Spinal cord (tissue), 10 donors: ENCODE data around the gene CLGN. TPM values are rescaled to one million over a fixed set of nuclear protein-coding genes. Genes with fewer than 3 reads are reported as not detected.
A peak's percentile ranks its signal among the peaks of the same experiment; 100 is the strongest.
"Not testable (repeated sequence)": the region's sequence is repeated elsewhere in the genome, so short reads cannot be mapped to it uniquely, and the experiment has no call there.

ENCODE experiments used
- DNase-seq, 6 donors: peaks; one replicate each; pipeline versions ENCODE4 v3.0.0 to v3.0.0-alpha.2; 2013 to 2015; ENCODE audit warnings: low spot score in 6 of 6, low read depth in 4 of 6
- H3K27ac ChIP-seq: one replicate; pipeline ENCODE4 v1.5.1; 2013; ENCODE audit warnings: low read depth, low read length, control low read depth
- H3K27me3 ChIP-seq: one replicate; pipeline ENCODE4 v1.6.1; 2013; ENCODE audit warnings: low read length; ENCODE audit not compliant: control insufficient read depth, insufficient read depth
- H3K36me3 ChIP-seq: one replicate; pipeline ENCODE4 v1.6.1; 2013; ENCODE audit warnings: low read length; ENCODE audit not compliant: control insufficient read depth, insufficient read depth
- H3K4me1 ChIP-seq: one replicate; pipeline ENCODE4 v1.6.1; 2013; ENCODE audit warnings: low read length; ENCODE audit not compliant: control insufficient read depth, insufficient read depth
- H3K4me3 ChIP-seq: one replicate; pipeline ENCODE4 v1.5.1; 2013; ENCODE audit warnings: low read depth, low read length, control low read depth
- H3K9me3 ChIP-seq: one replicate; pipeline ENCODE4 v1.6.1; 2013; ENCODE audit warnings: low read length; ENCODE audit not compliant: control insufficient read depth, insufficient read depth
- WGBS: methylation state at CpG from one replicate; pipeline ENCODE4 v1.1.5; 2013; ENCODE audit warnings: missing lambda C conversion rate; ENCODE audit not compliant: insufficient coverage; 5-methylcytosine and 5-hydroxymethylcytosine counted together
- polyA plus RNA-seq, 2 donors: library from polyadenylated mRNA; unstranded; fragments of 120-200 nt; gene quantifications; one replicate each; pipeline ENCODE4 v1.2.1, GENCODE V29; 2013; ENCODE audit not compliant: insufficient read length in 2 of 2
- total RNA-seq, 2 donors: library from RNA; depleted of rRNA in 1 of 2; stranded (reverse); fragments of 120-200 nt in 1 of 2; fragments of >200 nt in 1 of 2; gene quantifications; one replicate each; pipeline versions ENCODE4 v1.2.3 to v1.2.4, GENCODE V29; 2013 to 2014
- donor health status: healthy.

CLGN gene
- total and polyA plus RNA-seq, 4 donors, result 6.6 to 12.5 (median 10.0) TPM

GRCh38 chr4:140444347-140444746 is 16.9 kb upstream of the CLGN start:
- not testable (repeated sequence) for H3K36me3 ChIP-seq, DNase-seq, H3K27ac ChIP-seq, H3K27me3 ChIP-seq, H3K9me3 ChIP-seq, H3K4me1 ChIP-seq, H3K4me3 ChIP-seq
- WGBS, result 100% methylated on average over 2 of the region's 4 CpGs

GRCh38 chr4:140439644-140440142 is 12.2 kb upstream of the CLGN start:
- Histone ChIP-seq H3K27ac (no peak overlapping the region), H3K9me3 (no peaks in the 10 kb centered on the region), H3K4me1 (no peaks in the 10 kb centered on the region), H3K27me3 (no peaks in the 10 kb centered on the region), H3K4me3 (no peak overlapping the region), H3K36me3 (no peaks in the 10 kb centered on the region)
- no peak for DNase-seq

GRCh38 chr4:140427919-140428471 is 547 bp upstream of the CLGN start:
- no peaks in the 10 kb centered on the region for H3K36me3 ChIP-seq
- H3K27ac ChIP-seq, result no peak overlapping the region
- H3K9me3 ChIP-seq, result no peaks in the 10 kb centered on the region
- H3K27me3 ChIP-seq, result no peaks in the 10 kb centered on the region
- peaks cover 10% of the 10 kb centered on the region for H3K4me1 ChIP-seq
- H3K4me3 ChIP-seq, result peak overlapping the region; percentile 86
- 55% methylated on average over 3 of the region's 7 CpGs for WGBS
- no peak for DNase-seq

GRCh38 chr4:140426610-140427105 is 790 bp downstream of the CLGN start:
- peak in 5 of 6 donors; percentile 1 to 69 (median 5) for DNase-seq

GRCh38 chr4:140423106-140423505 is 4.3 kb downstream of the CLGN start:
- H3K4me3 ChIP-seq, result no peak overlapping the region
- no peak overlapping the region for H3K27ac ChIP-seq
- no peak for DNase-seq
- H3K4me1 ChIP-seq, result peaks cover 10% of the 10 kb centered on the region
- no peaks in the 10 kb centered on the region for H3K36me3 ChIP-seq
- no peaks in the 10 kb centered on the region for H3K27me3 ChIP-seq
- H3K9me3 ChIP-seq, result no peaks in the 10 kb centered on the region

More at GRCh38 chr4:140426610-140427105, 790 bp downstream of the CLGN start:
- peak overlapping the region; percentile 80 for H3K27ac ChIP-seq
- peaks cover 10% of the 10 kb centered on the region for H3K4me1 ChIP-seq
- no peaks in the 10 kb centered on the region for H3K27me3 ChIP-seq
- H3K4me3 ChIP-seq, result peak overlapping the region; percentile 86
- no peaks in the 10 kb centered on the region for H3K36me3 ChIP-seq
- H3K9me3 ChIP-seq, result no peaks in the 10 kb centered on the region
- under 1% methylated on average over 22 of the region's 23 CpGs for WGBS

GRCh38 chr4:140413130-140413969 is 14.1 kb downstream of the CLGN start:
- not testable (repeated sequence) for H3K4me3 ChIP-seq, DNase-seq, H3K27ac ChIP-seq, H3K9me3 ChIP-seq, H3K36me3 ChIP-seq, H3K4me1 ChIP-seq, H3K27me3 ChIP-seq
- WGBS, result 95% methylated on average over 14 of the region's 32 CpGs

GRCh38 chr4:140408974-140409373 is 18.5 kb downstream of the CLGN start:
- Histone ChIP-seq H3K4me3 (no peak overlapping the region), H3K9me3 (no peaks in the 10 kb centered on the region), H3K27me3 (no peaks in the 10 kb centered on the region), H3K36me3 (no peaks in the 10 kb centered on the region), H3K4me1 (no peaks in the 10 kb centered on the region), H3K27ac (no peak overlapping the region)
- no peak for DNase-seq
- no CpG with 5 or more reads among the region's 1 CpG for WGBS

GRCh38 chr4:140406292-140406691 is 21.2 kb downstream of the CLGN start:
- H3K36me3 ChIP-seq, result no peaks in the 10 kb centered on the region
- DNase-seq, result no peak
- H3K4me3 ChIP-seq, result no peak overlapping the region
- H3K27me3 ChIP-seq, result no peaks in the 10 kb centered on the region
- no peak overlapping the region for H3K27ac ChIP-seq
- H3K9me3 ChIP-seq, result no peaks in the 10 kb centered on the region
- no peaks in the 10 kb centered on the region for H3K4me1 ChIP-seq

- Histone ChIP-seq H3K4me1 (no peaks in the 10 kb centered on the region), H3K27me3 (no peaks in the 10 kb centered on the region), H3K4me3 (no peak overlapping the region), H3K36me3 (no peaks in the 10 kb centered on the region), H3K27ac (no peak overlapping the region), H3K9me3 (no peaks in the 10 kb centered on the region)
- no CpG with 5 or more reads among the region's 2 CpGs for WGBS
- DNase-seq, result no peak
Measured at GRCh38 chr4:140400111-140400510, 27.3 kb downstream of the CLGN start.

- no peak for DNase-seq
- H3K36me3 ChIP-seq, result peaks cover 4% of the 10 kb centered on the region
- no peak overlapping the region for H3K27ac ChIP-seq
- no peaks in the 10 kb centered on the region for H3K27me3 ChIP-seq
- H3K4me1 ChIP-seq, result no peaks in the 10 kb centered on the region
- H3K4me3 ChIP-seq, result no peak overlapping the region
- H3K9me3 ChIP-seq, result no peaks in the 10 kb centered on the region
- WGBS, result no CpG with 5 or more reads among the region's 5 CpGs
Measured at GRCh38 chr4:140395668-140396067, 31.8 kb downstream of the CLGN start.
